Right hindlimb (tissue), 1 donor: ENCODE measurements around the gene MAP3K19.
A peak's percentile ranks its signal among the peaks of the same experiment; 100 is the strongest.
"Not testable (repeated sequence)": the region's sequence is repeated elsewhere in the genome, so short reads cannot be mapped to it uniquely, and the experiment has no call there.

Source experiments
- DNase-seq: peaks from one replicate; pipeline ENCODE4 v3.0.0-alpha.2; 2018

MAP3K19 gene

GRCh38 chr2:135052042-135052876 lies 5.0 kb upstream of the MAP3K19 start, which contains the start of gene RAB3GAP1:
Gene RAB3GAP1 (plus strand): TSS chr2:135052292. CDS start chr2:135052308, 16 bp downstream.
- peak; percentile 91 for DNase-seq

DNA sequence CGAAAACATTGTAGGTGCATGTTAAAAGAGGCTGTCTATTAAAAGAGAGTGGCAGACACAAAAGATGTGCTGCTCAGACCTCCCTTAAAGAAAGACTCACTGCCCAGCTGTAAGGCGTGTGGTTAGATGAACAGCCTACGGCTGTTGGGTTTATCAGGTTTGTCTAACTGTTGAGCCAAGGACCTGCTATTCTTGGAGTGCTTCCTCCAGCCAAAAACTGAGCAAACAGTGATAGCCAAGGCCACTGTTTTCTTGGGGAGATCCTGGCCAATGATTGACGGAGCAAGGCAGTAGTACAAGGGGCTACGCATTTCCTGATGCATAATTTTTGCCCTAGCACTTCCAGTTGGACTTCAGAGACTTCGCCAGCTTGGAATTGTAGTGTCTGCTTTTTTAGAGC lies 3.4 kb upstream of the MAP3K19 start:
- DNase-seq: no peak

- no peak for DNase-seq
Observed at GRCh38 chr2:135050132-135050531, 2.9 kb upstream of the MAP3K19 start.

DNA sequence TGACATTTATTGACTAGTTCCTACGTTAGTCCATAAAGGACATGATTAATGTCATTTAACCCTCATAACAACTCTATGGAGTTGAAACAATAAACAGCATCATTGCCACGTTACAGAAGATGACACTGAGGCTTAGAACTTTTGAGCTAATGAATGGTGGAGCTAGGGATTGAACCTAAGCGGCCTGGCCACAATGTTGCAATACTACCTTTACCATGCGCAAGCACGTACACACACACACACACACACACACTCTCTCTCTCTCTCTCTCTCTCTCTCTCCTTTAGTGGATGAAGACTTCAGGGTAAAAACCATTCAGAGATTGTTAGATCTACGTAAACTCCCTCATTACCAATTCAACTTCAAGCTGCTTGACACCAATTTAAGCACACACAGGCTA lies 875 bp upstream of the MAP3K19 start:
- no peak for DNase-seq

DNA sequence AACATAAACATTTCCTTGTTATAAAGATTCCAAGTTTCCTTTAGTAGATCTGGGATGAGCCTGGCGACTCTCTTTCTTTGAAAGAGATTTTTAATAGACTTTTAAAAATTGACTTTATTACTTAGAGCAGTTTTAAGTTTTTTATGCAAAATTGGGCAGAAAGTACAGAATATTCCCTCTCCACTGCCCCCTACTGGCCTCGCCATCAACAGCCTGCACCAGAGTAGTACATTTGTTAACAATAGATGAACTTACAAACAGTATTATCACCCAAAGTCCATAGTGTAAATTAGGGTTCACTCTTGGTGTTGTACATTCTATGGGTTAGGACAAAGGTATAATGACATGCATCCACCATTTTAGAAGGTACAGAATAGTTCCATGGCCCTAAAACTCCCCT lies 3.9 kb downstream of the MAP3K19 start:
- DNase-seq: no peak

- DNase-seq: no peak
Observed at GRCh38 chr2:135037831-135038230, 9.4 kb downstream of the MAP3K19 start.

GRCh38 chr2:135033216-135033615 lies 14.0 kb downstream of the MAP3K19 start:
- not testable (repeated sequence) for DNase-seq

- peak; percentile 21 for DNase-seq
Observed at GRCh38 chr2:135030826-135031225, 16.4 kb downstream of the MAP3K19 start.

DNA sequence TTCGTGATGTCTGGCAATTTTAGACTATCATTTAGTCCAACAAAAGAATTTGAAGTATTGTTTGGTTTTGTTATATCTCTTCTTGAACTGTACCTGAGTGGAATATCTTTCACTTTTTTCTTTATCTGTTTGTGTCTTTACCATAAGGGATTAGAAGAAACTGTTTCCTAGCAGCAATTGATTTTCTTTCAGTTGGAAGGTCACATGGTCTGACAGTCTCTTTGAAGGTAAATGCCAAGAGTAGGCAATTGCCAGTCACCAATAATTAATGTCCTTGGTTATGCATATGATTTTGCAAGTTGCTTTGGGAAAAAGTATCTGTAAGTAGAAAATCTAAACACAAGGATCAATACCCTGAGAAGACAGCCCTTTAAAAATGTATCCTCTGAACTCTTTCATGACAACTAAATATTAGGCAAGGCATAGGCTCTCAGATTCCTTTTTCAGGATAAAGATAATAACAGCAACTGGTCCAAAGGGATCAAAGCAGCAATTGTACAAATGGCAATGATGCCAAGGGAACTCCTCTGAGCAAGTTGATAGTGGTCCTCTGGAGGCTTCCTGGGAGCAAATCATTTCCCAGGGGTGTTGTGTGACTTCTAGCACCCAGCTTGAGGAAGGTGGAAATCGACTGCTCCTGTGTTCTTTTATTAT lies 17.6 kb downstream of the MAP3K19 start:
- no peak for DNase-seq

GRCh38 chr2:135023886-135024485 lies 23.3 kb downstream of the MAP3K19 start:
- no peak for DNase-seq

- no peak for DNase-seq
Observed at GRCh38 chr2:135022952-135023880, 24.0 kb downstream of the MAP3K19 start.

DNA sequence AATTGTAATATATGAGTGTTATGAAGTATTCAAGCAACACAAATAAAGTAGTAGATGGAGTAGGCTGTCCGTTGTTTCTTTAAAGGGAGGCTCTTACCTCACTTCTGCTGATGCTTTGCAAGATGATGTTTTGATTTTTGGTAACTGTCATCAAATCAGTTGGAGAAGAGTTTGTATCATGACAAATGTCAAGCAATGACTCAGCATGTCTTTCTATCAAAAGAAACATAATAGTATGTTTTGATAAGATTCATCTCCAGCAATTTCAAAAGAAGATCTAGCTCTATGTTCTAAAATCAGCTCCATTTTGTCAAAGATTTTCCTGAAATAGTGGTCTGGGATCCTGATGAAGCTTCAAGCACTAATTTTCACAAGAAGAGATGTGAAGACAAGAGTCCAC lies 25.6 kb downstream of the MAP3K19 start:
- no peak for DNase-seq

GRCh38 chr2:135011633-135012032 lies 35.6 kb downstream of the MAP3K19 start:
- DNase-seq: no peak

DNA sequence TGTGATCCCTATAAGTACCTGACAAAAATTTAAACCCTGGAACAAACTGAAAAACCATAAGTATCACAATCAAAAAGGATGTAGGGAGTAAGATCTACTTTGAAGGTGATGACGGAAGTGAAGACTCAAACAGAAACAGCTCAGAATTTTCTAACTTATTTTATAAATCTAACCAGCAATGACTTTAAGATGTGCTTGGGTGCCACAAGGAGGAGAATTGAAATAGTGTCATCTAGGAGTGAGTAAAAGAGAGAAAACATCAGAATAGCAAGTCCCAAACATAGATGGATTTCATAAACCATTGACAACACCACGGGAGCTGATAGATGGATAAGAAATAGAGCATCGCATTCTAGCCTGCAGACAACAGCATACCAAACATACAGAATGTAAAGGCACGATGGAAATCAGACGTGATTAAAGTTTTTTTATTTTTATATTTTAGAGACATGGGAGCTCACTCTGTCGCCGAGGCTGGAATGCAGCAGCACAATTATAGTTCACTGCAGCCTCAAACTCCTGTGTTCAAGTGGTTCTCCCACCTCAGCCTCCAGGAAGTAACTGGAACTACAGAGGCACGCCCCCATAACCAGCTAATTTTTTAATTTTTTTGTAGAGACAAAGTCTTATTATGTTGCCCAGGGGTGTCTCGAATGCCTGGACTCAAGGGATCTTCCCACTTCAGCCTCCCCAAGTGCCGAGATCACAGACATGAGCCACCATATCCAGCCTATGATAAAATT lies 36.9 kb downstream of the MAP3K19 start:
- no peak for DNase-seq

DNA sequence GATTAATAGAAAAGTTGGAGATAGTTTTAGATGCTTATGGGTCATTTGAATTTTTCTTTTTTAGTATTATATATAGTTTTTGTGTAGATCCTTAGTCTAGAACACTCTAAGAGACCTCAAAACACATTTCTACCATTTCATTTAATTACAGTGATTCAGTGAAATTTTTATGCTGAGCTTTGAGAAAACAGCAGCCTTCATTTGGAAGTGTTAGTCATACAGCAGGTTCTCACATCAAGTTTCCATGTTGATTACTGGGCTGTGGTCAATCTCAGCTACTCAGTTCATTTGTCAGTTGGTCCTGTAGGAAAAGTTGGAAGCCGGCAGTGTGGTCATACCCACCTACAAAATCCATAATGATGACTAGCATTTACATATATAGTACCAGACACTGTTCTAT lies 37.9 kb downstream of the MAP3K19 start:
- DNase-seq: no peak

- DNase-seq: no peak
Observed at GRCh38 chr2:135005753-135006152, 41.5 kb downstream of the MAP3K19 start.

- DNase-seq: peak; percentile 61
Observed at GRCh38 chr2:135004005-135004746, 43.1 kb downstream of the MAP3K19 start.

GRCh38 chr2:135002836-135003235 lies 44.4 kb downstream of the MAP3K19 start:
- DNase-seq: no peak

- no peak for DNase-seq
Observed at GRCh38 chr2:134999521-134999920, 47.7 kb downstream of the MAP3K19 start.

GRCh38 chr2:134988994-134989605 lies 58.1 kb downstream of the MAP3K19 start:
- DNase-seq: no peak

- no peak for DNase-seq
Observed at GRCh38 chr2:134985061-134985460, 62.2 kb downstream of the MAP3K19 start.
